OCI-LY7 (cell line): ENCODE results near the gene COPS6. TPM values are rescaled to one million over a fixed set of nuclear protein-coding genes. Genes with fewer than 3 reads are reported as not detected.

ENCODE experiments used
- BruUV-seq: library from RNA; stranded (reverse); fragments of 400-500 nt; replicated peaks from 2 replicates; lab custom pipeline; 2021; lab: Mats Ljungman, UMichigan
- CTCF ChIA-PET: fragments of 300-600 bp; sonication (Branson Sonifier 250); formaldehyde crosslinking; loops from one replicate; lab custom pipeline; 2022; ENCODE audit warnings: antibody characterized with exemption; ENCODE audit not compliant: unreplicated experiment; lab: Charles Lee
- POLR2A ChIA-PET: fragments of 300-600 bp; sonication (Branson Sonifier 250); formaldehyde crosslinking; loops from one replicate; lab custom pipeline; 2022; ENCODE audit warnings: antibody characterized with exemption; lab: Charles Lee
- DNase-seq: peaks from one replicate; pipeline ENCODE4 v3.0.0-alpha.2; 2015; ENCODE audit warnings: low spot score
- H2AFZ ChIP-seq: fragments of 200-600 bp; sonication (generic), shearing (Covaris generic); 2 replicates; pipeline ENCODE4 v1.6.1; 2014; ENCODE audit warnings: mild to moderate bottlenecking, antibody characterized with exemption, low read length, moderate library complexity
- H3K27ac ChIP-seq: fragments of 200-600 bp; sonication (generic); 2 replicates; pipeline ENCODE4 v1.5.1; 2014; ENCODE audit warnings: mixed run types, low read depth, mild to moderate bottlenecking, moderate library complexity, low read length, inconsistent platforms; ENCODE audit not compliant: poor library complexity, severe bottlenecking
- H3K36me3 ChIP-seq: fragments of 200-600 bp; sonication (generic); 2 replicates; pipeline ENCODE4 v1.6.1; 2014; ENCODE audit warnings: mild to moderate bottlenecking, antibody characterized with exemption, low read length, moderate library complexity, mixed read lengths; ENCODE audit not compliant: insufficient read depth
- H3K4me1 ChIP-seq: fragments of 200-600 bp; sonication (generic); 2 replicates; pipeline ENCODE4 v1.5.1; 2014; ENCODE audit warnings: mild to moderate bottlenecking, low read length; ENCODE audit not compliant: insufficient read depth, poor library complexity, severe bottlenecking
- H3K4me2 ChIP-seq: fragments of 200-600 bp; sonication (generic); 2 replicates; pipeline ENCODE4 v1.6.1; 2014; ENCODE audit warnings: mild to moderate bottlenecking, low read length
- H3K4me3 ChIP-seq: fragments of 200-600 bp; sonication (generic); 2 replicates; pipeline ENCODE4 v1.5.1; 2014; ENCODE audit warnings: mild to moderate bottlenecking, low read depth, low read length; ENCODE audit not compliant: poor library complexity, severe bottlenecking
- H3K79me2 ChIP-seq: fragments of 200-600 bp; sonication (generic); 2 replicates; pipeline ENCODE4 v1.6.1; 2016; ENCODE audit warnings: low read depth, mild to moderate bottlenecking, low read length, moderate library complexity, mixed read lengths; ENCODE audit not compliant: insufficient read depth
- H3K9me2 ChIP-seq: fragments of 200-600 bp; sonication (generic); 2 replicates; pipeline ENCODE4 v1.6.1; 2016; ENCODE audit warnings: mild to moderate bottlenecking, low read length, mixed read lengths; ENCODE audit not compliant: insufficient read depth
- H3K9me3 ChIP-seq: fragments of 200-600 bp; sonication (generic); 2 replicates; pipeline ENCODE4 v1.6.1; 2014; ENCODE audit warnings: mild to moderate bottlenecking, mixed run types, low read length, mixed read lengths
- H4K20me1 ChIP-seq: fragments of 200-600 bp; sonication (generic); 2 replicates; pipeline ENCODE4 v1.6.1; 2014; ENCODE audit warnings: mild to moderate bottlenecking, antibody characterized with exemption, low read length, moderate library complexity, mixed read lengths; ENCODE audit not compliant: insufficient read depth
- CTCF ChIP-seq: fragments of 200-600 bp; sonication (generic); conservative IDR thresholded peaks from 2 replicates; pipeline ENCODE4 v1.5.1; 2014; ENCODE audit warnings: mild to moderate bottlenecking, antibody characterized with exemption, low read length, moderate library complexity, mixed read lengths
- EZH2phosphoT487 ChIP-seq: fragments of 200-600 bp; sonication (generic); IDR thresholded peaks from 2 replicates; pipeline ENCODE4 v1.6.1; 2018; ENCODE audit warnings: low read depth, borderline replicate concordance, mild to moderate bottlenecking, mixed run types, antibody characterized with exemption, low read length, moderate library complexity, mixed read lengths
- intact Hi-C: fragments of 100-400 bp; cut with micrococcal nuclease; formaldehyde crosslinking; loops from one replicate; pipeline ENCODE4 v1.10.0; 2022; ENCODE audit not compliant: unreplicated experiment
- total RNA-seq, 2 experiments: library from RNA; depleted of rRNA in 1 of 2; stranded (reverse); fragments of >200 nt in 1 of 2; shearing (Covaris generic) in 1 of 2; gene quantifications; 2 replicates each; pipeline ENCODE4 v1.2.3, GENCODE V29; 2014 to 2022

COPS6 gene
- total RNA-seq, 2 experiments from 2014 or later = 57.6 to 96.0 TPM

- no peaks in the 10 kb centered on the region for H3K79me2 ChIP-seq
- no peak overlapping the region for H2AFZ ChIP-seq
- H3K9me3 ChIP-seq = no peaks in the 10 kb centered on the region
- intact Hi-C loops = no loop called here
- no peaks in the 10 kb centered on the region for H4K20me1 ChIP-seq
- no TSS peak for BruUV-seq
- no peak overlapping the region for H3K4me2 ChIP-seq
- ChIA-PET CTCF (no interaction called here), POLR2A (no interaction called here)
- H3K36me3 ChIP-seq = peaks cover 32% of the 10 kb centered on the region
- no peaks in the 10 kb centered on the region for H3K9me2 ChIP-seq
- H3K4me3 ChIP-seq = no peak overlapping the region
- no peak for DNase-seq
- no peaks in the 10 kb centered on the region for H3K4me1 ChIP-seq
- H3K27ac ChIP-seq = no peak overlapping the region
- no peak for TF ChIP-seq CTCF
- no peak for TF ChIP-seq EZH2phosphoT487
Measured at GRCh38 chr7:100065452-100066186, 23.1 kb upstream of the COPS6 start.

- Histone ChIP-seq H3K4me2 (no peak overlapping the region), H3K27ac (no peak overlapping the region), H3K4me3 (no peak overlapping the region), H3K9me3 (no peaks in the 10 kb centered on the region), H3K9me2 (no peaks in the 10 kb centered on the region), H3K4me1 (no peaks in the 10 kb centered on the region), H2AFZ (no peak overlapping the region), H4K20me1 (no peaks in the 10 kb centered on the region), H3K36me3 (peaks cover 46% of the 10 kb centered on the region), H3K79me2 (no peaks in the 10 kb centered on the region)
- intact Hi-C loops = no loop called here
- ChIA-PET POLR2A (no interaction called here), CTCF (no interaction called here)
- no TSS peak for BruUV-seq
- TF ChIP-seq EZH2phosphoT487 (no peak), CTCF (no peak)
- no peak for DNase-seq
Measured at GRCh38 chr7:100066953-100067352, 21.8 kb upstream of the COPS6 start.

- BruUV-seq = no TSS peak
- no peaks in the 10 kb centered on the region for H3K4me1 ChIP-seq
- no peaks in the 10 kb centered on the region for H4K20me1 ChIP-seq
- no peak overlapping the region for H3K4me3 ChIP-seq
- ChIA-PET CTCF (no interaction called here), POLR2A (interaction anchor here (0.8 kb wide), 1 partner anchor 109 kb away, joined by 3 read pairs; no protein-coding TSS in a partner anchor)
- intact Hi-C loops = no loop called here
- no peak overlapping the region for H3K27ac ChIP-seq
- no peak for DNase-seq
- no peak overlapping the region for H3K4me2 ChIP-seq
- TF ChIP-seq EZH2phosphoT487 = no peak
- TF ChIP-seq CTCF = no peak
- peaks cover 62% of the 10 kb centered on the region for H3K36me3 ChIP-seq
- no peaks in the 10 kb centered on the region for H3K9me3 ChIP-seq
- H3K9me2 ChIP-seq = no peaks in the 10 kb centered on the region
- no peaks in the 10 kb centered on the region for H3K79me2 ChIP-seq
- H2AFZ ChIP-seq = no peak overlapping the region
Measured at GRCh38 chr7:100069991-100070390, 18.8 kb upstream of the COPS6 start.
